ENCODE measurements around the gene USP31. TPM values are rescaled to one million over a fixed set of nuclear protein-coding genes. Genes with fewer than 3 reads are reported as not detected.

The USP31 gene
- total RNA-seq, 1 experiment from 2014 or later, result 16.1 TPM

- no peak overlapping the region for H2AK5ac ChIP-seq (ENCODE audit: insufficient read length, low read length)
- Mint-ChIP-seq H3K36me3 (ENCODE audit: insufficient read depth in 1 of 3, low read depth in 3 of 3) (peaks cover 4 to 13% (median 6%) of the 10 kb centered on the region in 3 experiments; a peak in 6 of 7 replicates), H3K4me3 (no peak overlapping the region), H3K27me3 (ENCODE audit: low read depth) (peaks cover 4% of the 10 kb centered on the region), H3K27ac (no peak overlapping the region), H3K4me1 (peaks cover 23% of the 10 kb centered on the region in 2 experiments), H3K9me3 (peaks cover 9 to 10% of the 10 kb centered on the region in 2 experiments)
- H3T11ph ChIP-seq (ENCODE audit: low read length), result no peak overlapping the region
- no peaks in the 10 kb centered on the region for H3K79me1 ChIP-seq (ENCODE audit: insufficient read depth, low read depth, low read length, poor library complexity, severe bottlenecking)
- WGBS (ENCODE audit: extremely low coverage, insufficient read length, low lambda C conversion rate), result no CpG with 5 or more reads among the region's 6 CpGs
- no peak overlapping the region for H4K8ac ChIP-seq (replicated peaks; ENCODE audit: insufficient read length, low read depth, low read length)
- H3K79me2 ChIP-seq (ENCODE audit: insufficient read depth, low read length), result no peaks in the 10 kb centered on the region
- H3K23ac ChIP-seq (ENCODE audit: insufficient read length, low read depth, low read length), result no peak overlapping the region
- no peak overlapping the region for H3K4me2 ChIP-seq (ENCODE audit: insufficient read depth, insufficient read length, low read length)
- H2BK12ac ChIP-seq (ENCODE audit: insufficient read length, low read depth, low read length), result no peak overlapping the region
- no peaks in the 10 kb centered on the region for H3K27me3 ChIP-seq (ENCODE audit: insufficient read depth, low read length)
- no peak overlapping the region for H4K5ac ChIP-seq (ENCODE audit: insufficient read length, low read depth, low read length)
- no peak overlapping the region for H2AFZ ChIP-seq (ENCODE audit: low read length)
- no peak overlapping the region for H3K27ac ChIP-seq (ENCODE audit: insufficient read length, low read depth, low read length)
- H2BK15ac ChIP-seq (ENCODE audit: low read depth, low read length), result no peak overlapping the region
- H3K4ac ChIP-seq (ENCODE audit: low read depth, low read length), result no peak overlapping the region
- no peaks in the 10 kb centered on the region for H4K20me1 ChIP-seq (ENCODE audit: control insufficient read depth, insufficient read depth, insufficient read length)
- DNase-seq, result no peak
- H3K56ac ChIP-seq (ENCODE audit: insufficient read length, low read depth, low read length), result no peak overlapping the region
- no peak overlapping the region for H4K91ac ChIP-seq (ENCODE audit: insufficient read length, low read depth, low read length)
- H2BK120ac ChIP-seq (ENCODE audit: low read depth, low read length, poor library complexity, severe bottlenecking), result no peak overlapping the region
- H2BK5ac ChIP-seq (ENCODE audit: insufficient read length, low read length), result no peak overlapping the region
- TF ChIP-seq CTCF (conservative IDR thresholded peaks at IDR 0.05), result no peak
- peaks cover 7% of the 10 kb centered on the region for H3K9me3 ChIP-seq (ENCODE audit: control insufficient read depth, low read depth, low read length)
- H3K14ac ChIP-seq (ENCODE audit: insufficient read depth, low read length), result no peak overlapping the region
- no peak overlapping the region for H3K9ac ChIP-seq (ENCODE audit: extremely low read depth, insufficient read length, low read length)
- H3K23me2 ChIP-seq (ENCODE audit: insufficient read length, low read depth, low read length, poor library complexity, severe bottlenecking), result no peaks in the 10 kb centered on the region
- H3K18ac ChIP-seq (ENCODE audit: insufficient read length, low read depth, low read length), result no peak overlapping the region
- no peaks in the 10 kb centered on the region for H3K4me1 ChIP-seq (ENCODE audit: insufficient read depth, low read length)
- no peak overlapping the region for H2BK20ac ChIP-seq (ENCODE audit: low read depth, low read length, poor library complexity, severe bottlenecking)
These were observed 119.4 kb downstream of the USP31 start for GRCh38 chr16:23029733-23030420.

Data from H9 (cell line).